Measurements from ENCODE around the gene L3MBTL4.

DNA sequence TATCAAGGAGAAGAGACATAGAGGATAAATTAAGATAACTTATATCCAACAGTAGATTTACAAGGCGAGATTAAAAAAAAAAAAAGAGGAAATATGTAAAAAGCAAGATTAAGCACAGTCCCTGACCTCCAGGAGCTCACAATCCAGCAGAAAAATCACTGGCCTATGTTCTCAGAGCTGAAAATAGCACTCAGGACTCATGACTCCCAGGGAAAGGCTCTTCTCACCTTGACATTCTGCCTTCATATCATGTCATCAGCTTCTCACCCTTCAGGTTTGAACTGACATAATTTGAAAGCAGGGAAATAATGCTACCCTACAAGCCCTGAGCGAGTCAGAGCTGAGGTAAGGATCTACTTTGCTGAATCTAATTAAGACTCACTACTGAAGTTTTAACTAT is 82.8 kb downstream of the L3MBTL4 start:
- TF ChIP-seq, protein P1, sequence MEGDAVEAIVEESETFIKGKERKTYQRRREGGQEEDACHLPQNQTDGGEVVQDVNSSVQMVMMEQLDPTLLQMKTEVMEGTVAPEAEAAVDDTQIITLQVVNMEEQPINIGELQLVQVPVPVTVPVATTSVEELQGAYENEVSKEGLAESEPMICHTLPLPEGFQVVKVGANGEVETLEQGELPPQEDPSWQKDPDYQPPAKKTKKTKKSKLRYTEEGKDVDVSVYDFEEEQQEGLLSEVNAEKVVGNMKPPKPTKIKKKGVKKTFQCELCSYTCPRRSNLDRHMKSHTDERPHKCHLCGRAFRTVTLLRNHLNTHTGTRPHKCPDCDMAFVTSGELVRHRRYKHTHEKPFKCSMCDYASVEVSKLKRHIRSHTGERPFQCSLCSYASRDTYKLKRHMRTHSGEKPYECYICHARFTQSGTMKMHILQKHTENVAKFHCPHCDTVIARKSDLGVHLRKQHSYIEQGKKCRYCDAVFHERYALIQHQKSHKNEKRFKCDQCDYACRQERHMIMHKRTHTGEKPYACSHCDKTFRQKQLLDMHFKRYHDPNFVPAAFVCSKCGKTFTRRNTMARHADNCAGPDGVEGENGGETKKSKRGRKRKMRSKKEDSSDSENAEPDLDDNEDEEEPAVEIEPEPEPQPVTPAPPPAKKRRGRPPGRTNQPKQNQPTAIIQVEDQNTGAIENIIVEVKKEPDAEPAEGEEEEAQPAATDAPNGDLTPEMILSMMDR (IDR thresholded peaks at IDR 0.05 in 8 of 11, conservative IDR thresholded peaks at IDR 0.05 in 3 of 11), result no peak
- no peak for TF ChIP-seq POLR2A (IDR thresholded peaks at IDR 0.05)

All from spleen (tissue), 7 donors.